GM12878 (cell line): ENCODE measurements around the gene UNC13B.

Experiments
- CBX3 ChIP-seq: fragments of 200-600 bp; sonication (generic); IDR thresholded peaks from 2 replicates; pipeline ENCODE4 v1.6.1; 2016; ENCODE audit warnings: low read depth, borderline replicate concordance
- CHD1 ChIP-seq: IDR thresholded peaks from 2 replicates; pipeline ENCODE4 v1.6.1; 2012; ENCODE audit warnings: low read depth, low read length, improper control_type of control experiment
- CREB1 ChIP-seq: IDR thresholded peaks from 2 replicates; pipeline ENCODE4 v1.6.1; 2012; ENCODE audit warnings: low read depth, mild to moderate bottlenecking, inconsistent platforms
- E2F4 ChIP-seq: IDR thresholded peaks from 2 replicates; pipeline ENCODE4 v1.6.1; 2012; ENCODE audit warnings: low read depth, low read length, improper control_type of control experiment
- EP300 ChIP-seq, 2 experiments: fragments of 150-350 bp in 1 of 2; IDR thresholded peaks; 2 replicates each; pipeline ENCODE4 v1.6.1; 2011 to 2012; ENCODE audit warnings: low read depth in 2 of 2, low read length in 2 of 2, borderline replicate concordance in 1 of 2, improper control_type of control experiment in 1 of 2, inconsistent platforms in 1 of 2; ENCODE audit not compliant: control insufficient read depth in 1 of 2
- EZH2 ChIP-seq: IDR thresholded peaks from 2 replicates; pipeline ENCODE4 v1.6.1; 2012; ENCODE audit warnings: low read depth, mild to moderate bottlenecking, control low read depth, inconsistent platforms, low read length, borderline replicate concordance; ENCODE audit not compliant: control insufficient read depth
- FOS ChIP-seq: IDR thresholded peaks from 3 replicates; pipeline ENCODE4 v1.6.1; 2011; ENCODE audit warnings: borderline replicate concordance; ENCODE audit not compliant: insufficient read length; ENCODE audit errors: extremely low read depth
- IRF3 ChIP-seq: fragments of 450-650 bp; IDR thresholded peaks from 2 replicates; pipeline ENCODE4 v1.6.1; 2014; ENCODE audit warnings: mild to moderate bottlenecking
- JUND ChIP-seq: IDR thresholded peaks from 2 replicates; pipeline ENCODE4 v1.6.1; 2012; ENCODE audit warnings: low read depth, mild to moderate bottlenecking, low read length, improper control_type of control experiment, moderate library complexity
- NFYB ChIP-seq: IDR thresholded peaks from 2 replicates; pipeline ENCODE4 v1.6.1; 2011; ENCODE audit warnings: low read depth, mild to moderate bottlenecking, low read length, improper control_type of control experiment, moderate library complexity; ENCODE audit not compliant: insufficient read depth
- REST ChIP-seq: IDR thresholded peaks from 2 replicates; pipeline ENCODE4 v1.6.1; 2012; ENCODE audit warnings: mild to moderate bottlenecking, low read depth, low read length
- TF ChIP-seq, protein P1 (sequence below), 3 experiments: IDR thresholded peaks in 2 of 3; conservative IDR thresholded peaks in 1 of 3; 2 replicates each; pipeline ENCODE4 v1.5.1; 2011; ENCODE audit warnings: low read depth in 3 of 3, low read length in 3 of 3, mild to moderate bottlenecking in 3 of 3, control low read depth in 2 of 3, moderate library complexity in 2 of 3, inconsistent platforms in 1 of 3, mixed read lengths in 1 of 3; ENCODE audit not compliant: control insufficient read depth in 2 of 3, insufficient read depth in 1 of 3; ENCODE audit errors: extremely low read depth in 1 of 3
- TF ChIP-seq, protein P2 (sequence below): IDR thresholded peaks from 2 replicates; pipeline ENCODE4 v1.6.1; 2011; ENCODE audit warnings: low read depth, low read length, improper control_type of control experiment, borderline replicate concordance

DNA sequence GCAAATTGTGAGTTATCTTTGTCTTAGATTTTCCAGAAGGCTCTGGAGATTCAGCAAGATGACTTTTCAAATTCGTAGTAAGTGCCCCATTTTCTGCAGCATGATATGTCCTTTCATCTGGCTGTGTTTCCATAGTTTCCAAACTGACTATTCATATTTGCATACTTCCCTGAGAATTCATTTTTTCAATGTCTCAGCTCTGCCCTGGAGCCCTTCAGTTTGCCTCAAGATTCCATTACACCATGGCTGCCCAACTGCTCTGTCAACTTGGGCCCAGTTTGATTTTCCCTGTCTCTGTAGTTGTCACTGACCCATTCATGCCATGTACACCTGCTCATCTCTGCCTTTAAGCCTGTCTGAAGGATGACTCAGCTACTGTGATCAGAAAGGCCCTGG is 233.9 kb downstream of the UNC13B start:
- no peak for TF ChIP-seq CREB1
- TF ChIP-seq EP300 (IDR thresholded peaks at IDR 0.05; ENCODE audit: borderline replicate concordance in 1 of 2, control insufficient read depth in 1 of 2, low read depth in 2 of 2, low read length in 2 of 2): no peak
- TF ChIP-seq NFYB: no peak
- no peak for TF ChIP-seq CBX3
- TF ChIP-seq, protein P1, sequence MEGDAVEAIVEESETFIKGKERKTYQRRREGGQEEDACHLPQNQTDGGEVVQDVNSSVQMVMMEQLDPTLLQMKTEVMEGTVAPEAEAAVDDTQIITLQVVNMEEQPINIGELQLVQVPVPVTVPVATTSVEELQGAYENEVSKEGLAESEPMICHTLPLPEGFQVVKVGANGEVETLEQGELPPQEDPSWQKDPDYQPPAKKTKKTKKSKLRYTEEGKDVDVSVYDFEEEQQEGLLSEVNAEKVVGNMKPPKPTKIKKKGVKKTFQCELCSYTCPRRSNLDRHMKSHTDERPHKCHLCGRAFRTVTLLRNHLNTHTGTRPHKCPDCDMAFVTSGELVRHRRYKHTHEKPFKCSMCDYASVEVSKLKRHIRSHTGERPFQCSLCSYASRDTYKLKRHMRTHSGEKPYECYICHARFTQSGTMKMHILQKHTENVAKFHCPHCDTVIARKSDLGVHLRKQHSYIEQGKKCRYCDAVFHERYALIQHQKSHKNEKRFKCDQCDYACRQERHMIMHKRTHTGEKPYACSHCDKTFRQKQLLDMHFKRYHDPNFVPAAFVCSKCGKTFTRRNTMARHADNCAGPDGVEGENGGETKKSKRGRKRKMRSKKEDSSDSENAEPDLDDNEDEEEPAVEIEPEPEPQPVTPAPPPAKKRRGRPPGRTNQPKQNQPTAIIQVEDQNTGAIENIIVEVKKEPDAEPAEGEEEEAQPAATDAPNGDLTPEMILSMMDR (IDR thresholded peaks at IDR 0.05 in 2 of 3, conservative IDR thresholded peaks at IDR 0.05 in 1 of 3; ENCODE audit: control insufficient read depth in 2 of 3, extremely low read depth in 1 of 3, insufficient read depth in 1 of 3, low read depth in 3 of 3, low read length in 3 of 3): no peak
- TF ChIP-seq FOS: no peak
- TF ChIP-seq IRF3: no peak
- no peak for TF ChIP-seq CHD1
- no peak for TF ChIP-seq EZH2
- TF ChIP-seq REST: no peak
- TF ChIP-seq E2F4: no peak
- TF ChIP-seq, protein P2, sequence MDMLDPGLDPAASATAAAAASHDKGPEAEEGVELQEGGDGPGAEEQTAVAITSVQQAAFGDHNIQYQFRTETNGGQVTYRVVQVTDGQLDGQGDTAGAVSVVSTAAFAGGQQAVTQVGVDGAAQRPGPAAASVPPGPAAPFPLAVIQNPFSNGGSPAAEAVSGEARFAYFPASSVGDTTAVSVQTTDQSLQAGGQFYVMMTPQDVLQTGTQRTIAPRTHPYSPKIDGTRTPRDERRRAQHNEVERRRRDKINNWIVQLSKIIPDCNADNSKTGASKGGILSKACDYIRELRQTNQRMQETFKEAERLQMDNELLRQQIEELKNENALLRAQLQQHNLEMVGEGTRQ: no peak
- TF ChIP-seq JUND: no peak
